LNCAP (cell line): ENCODE results near the gene LTB4R.

Experiments
- TF ChIP-seq, protein P1 (sequence below): fragments of 450-650 bp; IDR thresholded peaks from 2 replicates; pipeline ENCODE4 v1.5.1; 2017; ENCODE audit warnings: mild to moderate bottlenecking

Gene LTB4R

DNA sequence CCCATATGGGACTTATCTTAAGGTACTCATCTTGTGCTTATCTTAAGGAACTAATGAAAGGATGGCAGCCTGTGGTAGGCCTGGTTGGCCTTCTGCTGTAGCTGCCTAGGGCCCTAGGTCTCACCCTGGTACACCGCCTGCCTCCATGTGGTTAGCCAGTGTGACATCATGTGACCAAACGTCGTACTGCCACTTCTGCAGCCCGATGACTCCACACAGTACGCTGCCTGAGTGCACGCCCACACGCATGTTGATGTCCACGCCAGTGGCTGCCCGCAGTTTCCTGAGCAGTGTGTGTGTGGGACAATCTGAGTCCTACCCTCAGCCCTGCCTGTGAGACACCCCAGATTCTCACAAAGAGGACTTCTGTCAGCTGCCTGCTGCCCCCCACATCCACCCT, 18.4 kb downstream of the LTB4R start:
- TF ChIP-seq, protein P1, sequence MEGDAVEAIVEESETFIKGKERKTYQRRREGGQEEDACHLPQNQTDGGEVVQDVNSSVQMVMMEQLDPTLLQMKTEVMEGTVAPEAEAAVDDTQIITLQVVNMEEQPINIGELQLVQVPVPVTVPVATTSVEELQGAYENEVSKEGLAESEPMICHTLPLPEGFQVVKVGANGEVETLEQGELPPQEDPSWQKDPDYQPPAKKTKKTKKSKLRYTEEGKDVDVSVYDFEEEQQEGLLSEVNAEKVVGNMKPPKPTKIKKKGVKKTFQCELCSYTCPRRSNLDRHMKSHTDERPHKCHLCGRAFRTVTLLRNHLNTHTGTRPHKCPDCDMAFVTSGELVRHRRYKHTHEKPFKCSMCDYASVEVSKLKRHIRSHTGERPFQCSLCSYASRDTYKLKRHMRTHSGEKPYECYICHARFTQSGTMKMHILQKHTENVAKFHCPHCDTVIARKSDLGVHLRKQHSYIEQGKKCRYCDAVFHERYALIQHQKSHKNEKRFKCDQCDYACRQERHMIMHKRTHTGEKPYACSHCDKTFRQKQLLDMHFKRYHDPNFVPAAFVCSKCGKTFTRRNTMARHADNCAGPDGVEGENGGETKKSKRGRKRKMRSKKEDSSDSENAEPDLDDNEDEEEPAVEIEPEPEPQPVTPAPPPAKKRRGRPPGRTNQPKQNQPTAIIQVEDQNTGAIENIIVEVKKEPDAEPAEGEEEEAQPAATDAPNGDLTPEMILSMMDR = no peak

DNA sequence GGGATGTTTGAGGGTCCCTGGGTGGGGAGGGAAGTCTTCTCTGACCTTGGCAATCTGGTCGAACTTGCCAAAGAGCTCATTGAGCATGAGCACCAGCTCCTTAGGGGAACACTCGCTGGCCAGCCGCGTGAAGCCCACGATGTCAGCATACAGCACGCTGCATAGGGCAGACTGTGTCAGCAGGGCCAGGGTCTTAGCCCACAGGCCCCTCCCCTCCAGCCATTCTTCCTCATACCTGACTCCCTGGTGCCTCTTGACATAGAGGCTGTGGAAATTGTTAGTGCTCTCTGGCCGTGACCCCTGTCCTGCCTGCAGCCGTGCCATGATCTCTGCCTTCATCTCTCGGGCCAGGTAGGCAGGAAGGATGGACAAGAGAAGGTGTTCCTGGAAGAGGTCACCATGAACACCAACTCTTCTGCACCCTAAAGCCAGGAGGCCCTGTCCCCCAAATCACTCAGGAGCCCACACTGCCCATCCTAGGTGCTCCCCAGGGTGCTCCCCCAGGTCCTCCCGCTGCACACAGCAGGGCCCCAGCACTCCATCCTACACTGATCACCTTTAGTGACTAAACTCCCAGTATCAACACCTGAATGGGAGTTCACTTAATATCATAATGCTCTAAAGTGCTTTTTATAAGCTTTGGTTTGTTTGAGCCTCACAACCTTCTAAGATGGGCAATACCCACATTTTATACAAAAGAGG, 19.8 kb downstream of the LTB4R start:
- TF ChIP-seq, protein P1 = no peak

DNA sequence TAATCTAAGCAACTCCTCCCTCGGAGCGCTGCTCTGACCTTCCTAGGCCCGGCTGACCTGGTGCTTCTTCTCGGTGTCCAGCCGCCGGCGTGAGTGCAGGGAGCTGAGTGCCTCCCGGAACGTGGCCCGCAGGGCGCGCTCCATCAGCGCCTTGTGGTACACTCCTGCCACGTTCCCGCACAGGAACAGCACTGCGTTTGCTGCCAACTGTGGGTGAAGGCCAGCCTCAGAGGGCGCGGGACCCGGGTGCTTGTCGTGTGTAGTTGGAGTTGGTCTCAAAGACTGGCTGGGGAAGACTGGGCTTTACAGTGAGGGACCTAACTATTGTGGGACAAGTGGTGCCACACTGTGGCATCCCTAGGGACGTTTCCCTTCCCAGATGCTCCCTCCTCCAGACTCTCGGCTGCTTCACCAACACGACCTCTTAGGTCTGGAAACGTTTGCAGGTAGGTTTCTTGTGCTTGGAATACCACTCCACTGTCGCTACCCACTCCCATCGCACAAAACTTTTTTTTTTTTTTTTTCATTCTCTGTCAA, 20.5 kb downstream of the LTB4R start:
- TF ChIP-seq, protein P1 = no peak

DNA sequence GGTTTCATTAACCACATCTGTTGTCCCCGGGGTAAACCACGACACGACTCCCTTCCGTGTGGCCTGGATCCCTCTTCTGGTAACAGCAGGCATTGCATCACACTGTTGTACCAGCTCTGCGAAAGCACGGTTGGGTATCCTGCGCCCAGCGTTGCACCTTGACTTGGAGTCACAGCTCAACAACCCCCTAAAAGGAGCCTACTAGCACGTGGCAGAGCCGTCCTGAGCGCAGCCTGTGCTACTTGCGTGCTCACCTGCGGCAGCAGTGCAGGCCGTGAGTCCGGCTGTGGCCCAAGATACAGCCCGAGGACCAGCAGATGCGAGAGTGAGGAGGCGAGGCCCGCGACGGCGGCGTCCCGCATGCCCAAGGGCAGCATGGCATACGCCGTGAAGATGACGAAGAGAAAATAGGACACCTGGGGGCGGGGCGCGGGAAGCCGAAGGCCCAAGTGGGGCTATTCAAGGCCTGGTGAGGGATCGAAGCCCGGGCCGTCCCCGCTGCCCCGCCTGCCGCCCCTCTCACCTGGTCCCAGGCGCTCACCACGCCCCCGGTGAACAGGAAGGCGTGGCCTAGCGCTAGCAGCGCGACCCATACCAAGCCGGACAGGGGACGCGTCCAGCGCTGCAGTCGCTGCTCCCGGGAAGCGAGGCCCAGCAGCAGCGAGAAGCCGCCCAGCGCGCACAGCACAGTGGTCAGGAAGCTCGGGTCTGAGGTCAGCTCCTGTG, 21.1 kb downstream of the LTB4R start:
- TF ChIP-seq, protein P1 = peak; percentile 67

DNA sequence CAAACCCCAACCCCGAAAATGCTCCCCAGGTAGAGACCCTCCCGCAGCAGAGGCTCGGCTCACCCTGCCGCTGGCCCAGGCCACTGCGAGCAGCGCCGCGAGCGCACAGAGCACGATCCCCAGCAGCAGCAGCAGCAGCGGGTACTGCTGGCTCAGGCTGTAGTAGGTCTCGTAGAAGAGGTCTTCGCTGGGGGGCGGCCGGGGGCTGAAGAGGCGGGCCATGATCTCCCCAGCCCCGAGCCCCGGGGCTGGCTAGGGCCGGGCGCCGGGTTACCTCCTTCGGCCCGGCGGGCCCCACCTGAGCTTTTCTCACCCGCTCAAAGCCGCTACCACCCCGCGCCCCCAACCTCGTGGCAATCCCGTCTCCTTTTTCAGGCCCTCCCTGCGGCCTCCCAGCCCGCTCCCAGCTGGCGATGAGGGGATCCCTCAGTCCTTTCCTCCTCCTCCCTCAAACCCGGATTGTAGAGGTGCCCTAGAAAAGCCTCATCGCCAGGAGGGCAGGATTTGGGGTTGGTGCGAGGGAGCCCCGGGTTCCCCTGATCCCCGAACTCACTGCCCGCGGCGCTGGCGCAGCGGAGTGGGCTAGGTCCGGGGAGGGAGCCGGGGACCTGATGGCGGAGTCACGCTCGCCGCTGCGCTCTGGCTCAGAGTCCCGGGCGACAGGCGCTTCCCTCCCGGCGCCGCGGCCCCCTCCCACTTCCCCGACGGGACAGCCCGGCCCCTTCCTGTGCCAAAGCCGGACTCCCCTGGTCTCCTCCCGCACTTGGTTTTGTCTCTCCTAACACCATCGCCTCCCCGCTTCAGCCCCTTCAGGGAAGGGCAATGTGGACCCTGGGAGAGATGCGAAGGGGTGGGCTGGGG, 23.4 kb downstream of the LTB4R start, which contains the start of gene ADCY4:
Gene ADCY4 (minus strand): TSS at position 641 of the 861 bp plus-strand sequence. CDS start 419 bp downstream, at position 222.
- TF ChIP-seq, protein P1 = no peak

DNA sequence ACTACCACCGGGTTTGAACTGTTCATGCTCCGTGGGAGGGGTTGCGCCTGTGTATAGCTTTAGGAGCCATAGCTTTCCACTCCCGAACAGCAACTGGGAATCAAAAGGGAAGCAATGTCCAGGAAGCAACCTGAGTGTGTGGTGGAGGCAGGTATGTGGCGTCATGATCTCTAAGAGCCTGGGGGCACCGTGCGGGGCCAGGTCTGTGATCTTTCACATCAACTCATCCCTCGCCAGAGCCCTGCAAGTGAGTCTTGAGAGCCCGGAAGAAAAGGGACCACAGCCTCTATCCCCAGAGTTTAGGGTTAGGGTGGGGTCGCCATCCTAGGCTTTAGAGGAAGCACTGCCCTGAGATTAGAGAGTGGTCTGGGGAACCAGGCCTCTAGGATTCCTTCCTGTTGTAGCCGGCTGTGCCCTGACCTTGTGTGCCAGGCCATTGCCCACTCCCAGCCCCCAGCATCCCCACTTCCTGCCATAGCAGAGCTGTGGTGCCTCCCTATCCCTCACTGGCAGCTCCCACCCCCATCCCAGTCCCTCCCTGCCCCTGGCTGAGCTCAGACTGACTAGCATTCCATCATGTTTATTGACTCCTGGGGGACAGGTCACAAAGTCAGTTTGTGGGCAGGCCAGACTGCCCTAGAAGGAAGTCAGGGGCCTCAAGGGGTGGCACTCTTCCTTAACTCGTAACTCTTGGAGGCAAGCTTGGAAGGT, 24.3 kb downstream of the LTB4R start:
- TF ChIP-seq, protein P1 = no peak
